Prostate gland (tissue), 2 donors: Measurements from ENCODE around the gene TSPO. TPM values are rescaled to one million over a fixed set of nuclear protein-coding genes. Genes with fewer than 3 reads are reported as not detected.
"Not testable (repeated sequence)": the region's sequence is repeated elsewhere in the genome, so short reads cannot be mapped to it uniquely, and the experiment has no call there.

Source experiments
- DNase-seq: peaks from one replicate; pipeline ENCODE4 v3.0.0-alpha.2; 2019; ENCODE audit warnings: low spot score
- H3K27ac ChIP-seq, 2 donors: fragments of 200-600 bp; sonication (generic); 2 replicates each; pipeline ENCODE4 v1.5.1; 2017 to 2019
- H3K27me3 ChIP-seq: fragments of 200-600 bp; sonication (generic); replicated peaks from 2 replicates; pipeline ENCODE4 v1.5.1; 2019; ENCODE audit not compliant: insufficient read depth
- H3K36me3 ChIP-seq, 2 donors: fragments of 200-600 bp; sonication (generic); 1 replicate in 1 of 2; 2 replicates in 1 of 2; pipeline versions ENCODE4 v1.5.1 to v1.8.1; 2017 to 2019
- H3K4me1 ChIP-seq: fragments of 200-600 bp; sonication (generic); replicated peaks from 2 replicates; pipeline ENCODE4 v1.5.1; 2019
- H3K4me3 ChIP-seq, 2 donors: fragments of 200-600 bp; sonication (generic); 2 replicates each; pipeline ENCODE4 v1.5.1; 2017 to 2019
- H3K9me3 ChIP-seq: fragments of 200-600 bp; sonication (generic); 2 replicates; pipeline ENCODE4 v1.5.1; 2017
- POLR2A ChIP-seq: fragments of 450-650 bp; IDR thresholded peaks from one replicate; pipeline ENCODE4 v1.6.1; 2016; ENCODE audit warnings: antibody characterized with exemption, mild to moderate bottlenecking
- POLR2AphosphoS5 ChIP-seq: sonication (generic); formaldehyde crosslinking; IDR thresholded peaks from one replicate; pipeline ENCODE4 v1.6.1; 2017; ENCODE audit warnings: antibody characterized with exemption
- WGBS: methylation state at CpG from one replicate; pipeline ENCODE4 v1.1.5; 2018; 5-methylcytosine and 5-hydroxymethylcytosine counted together
- intact Hi-C: fragments of 100-400 bp; cut with DNase I; formaldehyde crosslinking; loops from one replicate; pipeline ENCODE4 v1.14.2; 2022
- total RNA-seq, 2 donors: library from RNA; depleted of rRNA; stranded (reverse); fragments of >200 nt; gene quantifications; one replicate each; pipeline ENCODE4 v1.1.0, GENCODE V29; 2016
- TF ChIP-seq, protein P1 (sequence below), 4 experiments: fragments of 200-600 bp in 2 of 4; fragments of 450-650 bp in 2 of 4; sonication (generic) in 2 of 4; IDR thresholded peaks; 1 replicate in 3 of 4; 2 replicates in 1 of 4; pipeline ENCODE4 v1.5.1; 2016 to 2019; ENCODE audit warnings: antibody characterized with exemption in 4 of 4, mild to moderate bottlenecking in 2 of 4, moderate library complexity in 2 of 4

The TSPO gene
- total RNA-seq, 2 donors from 2014 or later: 238 to 575 TPM

DNA sequence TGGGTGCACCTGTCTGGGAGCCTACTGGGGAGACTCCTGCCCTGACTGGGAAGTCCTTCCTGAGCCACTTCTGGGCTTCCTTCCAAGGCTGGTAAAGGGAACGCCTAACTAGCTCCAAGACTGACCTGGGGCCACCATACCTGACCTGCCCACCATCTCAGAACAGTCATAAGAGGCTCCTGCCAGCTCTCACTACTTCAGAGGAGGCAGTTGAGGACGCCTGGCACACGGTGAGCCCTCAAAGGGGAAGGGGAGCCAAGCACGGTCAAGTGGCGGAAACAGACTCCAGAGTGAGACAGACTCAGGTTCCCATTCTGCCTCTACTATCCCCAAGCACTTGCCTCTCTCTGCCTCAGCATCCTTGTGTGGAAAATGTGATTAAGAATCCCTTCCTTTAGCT is 15.8 kb upstream of the TSPO start:
- Histone ChIP-seq H3K27me3 (no peaks in the 10 kb centered on the region), H3K4me3 (no peak overlapping the region), H3K4me1 (no peaks in the 10 kb centered on the region), H3K27ac (no peak overlapping the region), H3K36me3 (peaks cover 0 to 8% of the 10 kb centered on the region in 2 donors), H3K9me3 (no peaks in the 10 kb centered on the region)
- no peak for DNase-seq
- 87% methylated on average over 5 of the region's 5 CpGs for WGBS
- intact Hi-C loops: no loop called here
- TF ChIP-seq POLR2A: no peak
- TF ChIP-seq, protein P1, sequence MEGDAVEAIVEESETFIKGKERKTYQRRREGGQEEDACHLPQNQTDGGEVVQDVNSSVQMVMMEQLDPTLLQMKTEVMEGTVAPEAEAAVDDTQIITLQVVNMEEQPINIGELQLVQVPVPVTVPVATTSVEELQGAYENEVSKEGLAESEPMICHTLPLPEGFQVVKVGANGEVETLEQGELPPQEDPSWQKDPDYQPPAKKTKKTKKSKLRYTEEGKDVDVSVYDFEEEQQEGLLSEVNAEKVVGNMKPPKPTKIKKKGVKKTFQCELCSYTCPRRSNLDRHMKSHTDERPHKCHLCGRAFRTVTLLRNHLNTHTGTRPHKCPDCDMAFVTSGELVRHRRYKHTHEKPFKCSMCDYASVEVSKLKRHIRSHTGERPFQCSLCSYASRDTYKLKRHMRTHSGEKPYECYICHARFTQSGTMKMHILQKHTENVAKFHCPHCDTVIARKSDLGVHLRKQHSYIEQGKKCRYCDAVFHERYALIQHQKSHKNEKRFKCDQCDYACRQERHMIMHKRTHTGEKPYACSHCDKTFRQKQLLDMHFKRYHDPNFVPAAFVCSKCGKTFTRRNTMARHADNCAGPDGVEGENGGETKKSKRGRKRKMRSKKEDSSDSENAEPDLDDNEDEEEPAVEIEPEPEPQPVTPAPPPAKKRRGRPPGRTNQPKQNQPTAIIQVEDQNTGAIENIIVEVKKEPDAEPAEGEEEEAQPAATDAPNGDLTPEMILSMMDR (IDR thresholded peaks at IDR 0.05): no peak
- no peak for TF ChIP-seq POLR2AphosphoS5

DNA sequence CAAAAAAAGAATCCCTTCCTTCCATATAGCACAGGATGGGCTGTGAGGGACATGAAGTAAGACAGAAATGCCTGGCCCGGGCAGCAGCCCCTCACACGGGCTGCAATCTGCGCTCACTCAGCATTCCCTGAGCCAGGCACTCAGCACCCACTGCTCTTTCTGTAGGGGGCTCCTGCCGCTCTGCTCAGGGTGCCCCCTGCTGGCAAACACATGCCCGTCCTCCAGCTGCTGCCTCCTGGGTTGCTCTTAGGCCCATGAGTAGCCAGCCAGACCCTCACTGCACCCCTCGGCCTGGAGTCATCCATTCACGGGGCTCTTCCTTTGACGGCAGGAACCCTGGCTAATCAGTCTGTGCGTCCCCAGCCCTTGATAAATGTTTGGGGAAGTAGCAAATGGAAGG is 15.1 kb upstream of the TSPO start:
- no peaks in the 10 kb centered on the region for H3K4me1 ChIP-seq
- WGBS: 54% methylated on average over 9 of the region's 9 CpGs
- no peak for DNase-seq
- H3K27me3 ChIP-seq: no peaks in the 10 kb centered on the region
- intact Hi-C loops: no loop called here
- no peaks in the 10 kb centered on the region for H3K9me3 ChIP-seq
- H3K36me3 ChIP-seq: peaks cover 0 to 8% of the 10 kb centered on the region in 2 donors
- H3K4me3 ChIP-seq: no peak overlapping the region
- H3K27ac ChIP-seq: no peak overlapping the region
- TF ChIP-seq, protein P1 (IDR thresholded peaks at IDR 0.05): peak in 3 of 4 experiments; percentile 43 to 56 (median 52)
- no peak for TF ChIP-seq POLR2AphosphoS5
- TF ChIP-seq POLR2A: no peak

DNA sequence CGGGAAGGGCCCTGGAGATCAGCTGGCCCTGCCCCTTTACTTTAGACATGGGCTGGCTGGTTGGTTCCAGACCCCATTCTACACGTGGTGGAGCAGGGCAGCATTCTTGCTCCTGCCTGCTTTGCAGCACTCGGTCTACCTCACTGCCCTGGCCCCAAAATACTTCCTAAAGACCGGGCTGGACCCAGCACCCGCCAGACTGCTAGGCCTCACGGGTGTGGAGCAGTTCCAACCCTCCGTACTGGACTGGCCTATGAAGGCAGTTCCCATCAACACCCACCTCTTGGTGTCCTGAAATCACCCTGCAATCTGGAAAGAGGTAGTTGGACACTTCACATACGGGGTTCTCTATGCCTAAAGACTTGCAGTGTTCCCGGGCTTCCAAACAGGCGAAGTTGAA is 14.6 kb upstream of the TSPO start:
- no peak overlapping the region for H3K27ac ChIP-seq

DNA sequence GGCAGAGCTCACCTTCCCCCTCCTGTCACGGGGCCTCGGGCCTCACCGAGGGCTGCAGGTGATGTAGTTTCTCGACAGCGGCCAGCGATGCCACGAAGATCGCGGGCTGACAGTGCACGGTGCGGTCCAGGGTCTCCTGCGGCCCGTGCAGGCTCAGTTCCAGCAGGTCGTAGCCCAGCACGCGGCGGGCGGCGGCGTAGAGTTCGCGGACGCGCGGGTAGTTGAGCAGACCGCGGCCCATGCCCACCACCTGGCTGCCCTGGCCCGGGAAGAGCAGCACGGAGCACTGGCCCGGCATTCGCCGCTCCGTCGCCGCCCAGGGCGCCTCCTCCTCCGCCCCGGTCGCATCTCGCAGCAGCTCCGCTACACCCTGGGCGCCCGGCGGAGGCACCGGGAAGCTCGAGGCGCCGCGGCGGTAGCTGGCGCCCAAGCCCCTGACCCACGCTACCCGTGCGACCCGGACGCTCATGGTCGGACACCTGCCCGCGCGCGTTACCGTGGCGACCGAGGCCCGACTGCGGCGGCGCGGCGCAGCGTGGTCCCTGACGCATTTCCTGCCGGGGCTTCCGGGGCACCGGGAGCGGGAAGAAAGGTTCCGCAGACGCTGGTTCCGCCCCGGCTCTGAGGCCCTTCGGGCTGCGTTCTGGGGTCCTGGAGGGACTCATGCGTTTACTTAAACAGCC is 8.3 kb upstream of the TSPO start, which contains the start of gene MCAT:
MCAT (minus strand) TSS at position 519 of the 683 bp plus-strand sequence; CDS start at position 469, 50 bp downstream.
- Histone ChIP-seq H3K27ac (peak within 1 kb of the TSS; percentile 77 to 82), H3K36me3 (peaks cover 0 to 8% of the 10 kb centered on the region in 2 donors), H3K4me3 (peak within 1 kb of the TSS; percentile 79 to 95), H3K4me1 (peaks cover 22% of the 10 kb centered on the region), H3K9me3 (no peaks in the 10 kb centered on the region), H3K27me3 (no peaks in the 10 kb centered on the region)
- intact Hi-C loops: no loop called here
- TF ChIP-seq, protein P1 (IDR thresholded peaks at IDR 0.05): peak in 2 of 4 experiments; percentile 14 to 22
- TF ChIP-seq POLR2A (peak; percentile 57), POLR2AphosphoS5 (peak; percentile 90)
- under 1% methylated on average over 58 of the region's 83 CpGs for WGBS
- peak; percentile 75 for DNase-seq

More for the DNA sequence above, 14.6 kb upstream of the TSPO start:
- TF ChIP-seq POLR2A: no peak
- no peak for TF ChIP-seq POLR2AphosphoS5
- TF ChIP-seq, protein P1 (IDR thresholded peaks at IDR 0.05): no peak
- Histone ChIP-seq H3K4me3 (no peak overlapping the region), H3K4me1 (peaks cover 5% of the 10 kb centered on the region), H3K36me3 (peaks cover 0 to 8% of the 10 kb centered on the region in 2 donors), H3K9me3 (no peaks in the 10 kb centered on the region), H3K27me3 (no peaks in the 10 kb centered on the region)
- 79% methylated on average over 10 of the region's 10 CpGs for WGBS
- intact Hi-C loops: no loop called here
- DNase-seq: no peak

DNA sequence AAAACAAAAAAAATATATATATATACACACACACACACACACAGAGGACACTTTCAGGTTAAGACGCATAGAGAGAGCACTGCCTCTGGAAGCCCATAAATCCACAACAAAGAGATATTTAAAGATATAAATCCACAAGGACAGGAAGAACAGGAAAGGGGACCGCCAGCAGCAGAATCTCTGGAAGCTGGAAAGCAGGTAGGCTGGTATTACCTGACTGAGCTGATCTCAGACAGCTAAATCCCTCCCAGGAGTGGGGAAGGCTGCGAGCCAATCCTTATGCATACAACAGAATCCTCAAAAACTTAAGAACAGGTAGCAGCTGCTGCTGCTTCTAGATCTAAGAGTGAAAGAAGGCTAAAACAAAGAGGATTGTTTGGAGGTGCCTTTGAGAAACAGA is 6.4 kb upstream of the TSPO start:
- no peaks in the 10 kb centered on the region for H3K27me3 ChIP-seq
- peak overlapping the region; percentile 74 to 82 for H3K27ac ChIP-seq
- 43% methylated on average over 3 of the region's 3 CpGs for WGBS
- H3K36me3 ChIP-seq: no peaks in the 10 kb centered on the region
- peak overlapping the region in 1 of 2 donors; percentile 8 for H3K4me3 ChIP-seq
- TF ChIP-seq POLR2A: no peak
- peak; percentile 85 for TF ChIP-seq POLR2AphosphoS5
- H3K4me1 ChIP-seq: peaks cover 22% of the 10 kb centered on the region
- peak; percentile 86 for DNase-seq
- no peaks in the 10 kb centered on the region for H3K9me3 ChIP-seq
- intact Hi-C loops: no loop called here

DNA sequence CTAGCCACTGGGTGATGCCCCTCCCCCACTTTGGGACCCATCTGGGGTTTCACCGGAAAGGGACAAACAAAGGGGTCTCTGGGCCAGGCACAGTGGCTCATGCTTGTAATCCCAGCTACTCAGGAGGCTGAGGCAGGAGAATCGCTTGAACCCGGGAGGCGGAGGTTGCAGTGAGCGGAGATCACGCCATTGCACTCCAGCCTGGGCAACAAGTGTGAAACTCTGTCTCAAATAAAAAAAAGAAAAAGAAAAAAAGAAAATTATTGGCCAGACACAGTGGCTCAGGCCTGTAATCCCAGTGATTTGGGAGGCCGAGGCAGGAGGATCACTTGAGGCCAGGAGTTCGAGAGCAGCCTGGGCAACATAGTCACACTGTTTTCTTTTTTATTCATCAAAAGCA is 6.0 kb upstream of the TSPO start:
- H3K4me3 ChIP-seq, H3K36me3 ChIP-seq, H3K27me3 ChIP-seq, DNase-seq, H3K9me3 ChIP-seq, intact Hi-C loops: not testable (repeated sequence)
- Histone ChIP-seq H3K4me1 (peaks cover 22% of the 10 kb centered on the region), H3K27ac (peak overlapping the region; percentile 74 to 82)
- 66% methylated on average over 8 of the region's 8 CpGs for WGBS

DNA sequence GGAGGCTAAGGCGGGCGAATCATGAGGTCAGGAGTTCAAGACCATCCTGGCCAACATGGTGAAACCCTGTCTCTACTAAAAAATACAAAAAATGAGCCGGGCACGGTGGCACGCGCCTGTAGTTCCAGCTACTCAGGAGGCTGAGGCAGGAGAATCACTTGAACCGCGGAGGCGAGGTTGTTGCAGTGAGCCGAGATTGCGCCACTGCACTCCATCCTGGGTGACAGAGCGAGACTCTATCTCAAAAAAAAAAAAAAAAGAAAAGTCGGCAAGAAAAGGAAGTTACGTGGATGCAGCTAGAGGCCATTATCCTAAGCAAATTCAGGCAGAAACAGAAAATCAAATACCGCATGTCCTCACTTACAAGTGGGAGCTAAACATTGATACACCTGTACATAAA is 5.0 kb upstream of the TSPO start:
- H3K9me3 ChIP-seq, intact Hi-C loops, H3K27ac ChIP-seq, H3K27me3 ChIP-seq, H3K36me3 ChIP-seq, DNase-seq, H3K4me3 ChIP-seq: not testable (repeated sequence)
- 83% methylated on average over 15 of the region's 15 CpGs for WGBS
- H3K4me1 ChIP-seq: peaks cover 26% of the 10 kb centered on the region
